Smooth muscle cell (in vitro differentiated cells): Measurements from ENCODE around the gene SAMD4B. TPM values are rescaled to one million over a fixed set of nuclear protein-coding genes. Genes with fewer than 3 reads are reported as not detected.

Experiments
- DNase-seq: peaks from one replicate; lab custom pipeline; 2025; ENCODE audit not compliant: unreplicated experiment; lab: John Stamatoyannopoulos, UW
- H2AFZ ChIP-seq: fragments of 200-600 bp; sonication (generic); 2 replicates; pipeline ENCODE4 v1.6.0; 2016; ENCODE audit warnings: antibody characterized with exemption, low read depth, mild to moderate bottlenecking
- H3F3A ChIP-seq: fragments of 200-600 bp; sonication (generic); 2 replicates; pipeline ENCODE4 v1.6.0; 2017; ENCODE audit warnings: antibody characterized with exemption, low read depth
- H3K27ac ChIP-seq: fragments of 200-600 bp; sonication (generic); 2 replicates; pipeline ENCODE4 v1.5.1; 2016; ENCODE audit warnings: low read depth, mild to moderate bottlenecking
- H3K27me3 ChIP-seq: fragments of 200-600 bp; sonication (generic); 2 replicates; pipeline ENCODE4 v1.6.1; 2016; ENCODE audit warnings: low read depth, mild to moderate bottlenecking
- H3K36me3 ChIP-seq: fragments of 200-600 bp; sonication (generic); 2 replicates; pipeline ENCODE4 v1.5.1; 2016; ENCODE audit warnings: low read depth
- H3K4me1 ChIP-seq: fragments of 200-600 bp; sonication (generic); 2 replicates; pipeline ENCODE4 v1.5.1; 2016; ENCODE audit warnings: low read depth
- H3K4me2 ChIP-seq: fragments of 200-600 bp; sonication (generic); 2 replicates; pipeline ENCODE4 v1.6.0; 2016; ENCODE audit warnings: mild to moderate bottlenecking
- H3K4me3 ChIP-seq: fragments of 200-600 bp; sonication (generic); 2 replicates; pipeline ENCODE4 v1.5.1; 2016; ENCODE audit warnings: mild to moderate bottlenecking
- H3K79me2 ChIP-seq: fragments of 200-600 bp; sonication (generic); 2 replicates; pipeline ENCODE4 v1.6.0; 2016; ENCODE audit warnings: low read depth, mild to moderate bottlenecking
- H3K9ac ChIP-seq: fragments of 200-600 bp; sonication (generic); 2 replicates; pipeline ENCODE4 v1.6.0; 2016; ENCODE audit warnings: low read depth
- H3K9me3 ChIP-seq: fragments of 200-600 bp; sonication (generic); replicated peaks from 2 replicates; pipeline ENCODE4 v1.5.1; 2016; ENCODE audit warnings: low read depth
- H4K20me1 ChIP-seq: fragments of 200-600 bp; sonication (generic); 2 replicates; pipeline ENCODE4 v1.6.0; 2016; ENCODE audit warnings: low read depth
- WGBS: methylation state at CpG from one replicate; pipeline ENCODE4 v1.1.7; 2016; ENCODE audit warnings: low lambda C conversion rate; 5-methylcytosine and 5-hydroxymethylcytosine counted together
- polyA plus RNA-seq: library from polyadenylated mRNA; unstranded; fragments of >200 nt; fragmentation: Nextera tagmentation; extraction: Ambion mirVana; gene quantifications from 2 replicates; pipeline ENCODE4 v1.2.1, GENCODE V29; 2016
- total RNA-seq: library from RNA; depleted of rRNA; stranded (reverse); fragments of >200 nt; gene quantifications from 2 replicates; pipeline ENCODE4 v1.2.3, GENCODE V29; 2014
- TF ChIP-seq, protein P1 (sequence below): fragments of 200-600 bp; sonication (generic); IDR thresholded peaks from 2 replicates; pipeline ENCODE4 v1.5.1; 2017; ENCODE audit warnings: borderline replicate concordance, mild to moderate bottlenecking, antibody characterized with exemption; ENCODE audit not compliant: insufficient read depth, poor library complexity, severe bottlenecking

Gene SAMD4B
- total and polyA plus RNA-seq, 2 experiments from 2014 or later = 58.3 to 61.8 TPM

DNA sequence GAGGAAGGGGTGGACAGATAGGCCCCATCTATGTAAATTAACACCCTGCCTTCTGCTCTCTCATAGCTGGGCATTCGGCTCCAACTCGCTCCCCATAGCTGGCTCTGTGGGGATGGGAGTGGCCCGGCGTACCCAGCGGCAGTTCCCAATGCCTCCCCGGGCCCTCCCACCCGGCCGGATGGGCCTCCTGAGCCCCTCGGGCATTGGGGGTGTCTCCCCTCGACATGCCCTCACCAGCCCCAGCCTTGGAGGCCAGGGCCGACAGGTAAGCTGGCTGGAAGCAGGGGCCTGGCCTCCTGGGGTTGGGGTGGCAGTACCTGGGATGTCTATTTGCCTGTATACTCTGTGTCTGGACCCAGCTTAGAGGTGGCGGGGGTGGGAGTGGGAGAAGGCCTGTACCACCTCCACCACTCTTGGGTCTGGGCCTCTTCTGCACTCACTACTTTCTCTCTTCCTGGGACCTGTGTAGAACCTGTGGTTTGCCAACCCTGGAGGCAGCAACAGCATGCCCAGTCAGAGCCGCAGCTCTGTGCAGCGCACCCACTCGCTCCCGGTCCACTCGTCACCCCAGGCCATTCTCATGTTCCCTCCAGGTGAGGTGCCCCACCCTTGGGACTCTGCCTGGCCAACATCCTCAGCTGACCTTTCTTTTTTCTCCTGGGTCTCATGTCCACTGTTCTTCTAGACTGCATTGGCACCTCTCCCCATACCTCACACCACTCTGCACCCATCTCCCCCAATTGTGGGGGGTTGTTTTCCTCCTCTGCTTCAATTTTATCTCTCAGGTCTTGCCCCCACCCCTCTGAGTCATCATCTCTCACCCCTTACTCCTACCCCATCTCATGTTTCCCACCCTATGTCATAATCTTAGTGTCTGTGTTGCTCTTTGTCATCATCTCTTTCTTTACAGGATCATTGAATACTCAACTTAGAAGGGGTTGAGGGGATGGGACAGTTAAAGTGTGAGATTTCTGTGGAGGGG lies 38.6 kb downstream of the SAMD4B start:
- no peak overlapping the region for H3K9ac ChIP-seq
- no peaks in the 10 kb centered on the region for H3K9me3 ChIP-seq
- H3K27ac ChIP-seq = no peak overlapping the region
- H4K20me1 ChIP-seq = no peaks in the 10 kb centered on the region
- 96% methylated on average over 17 of the region's 17 CpGs for WGBS
- H3F3A ChIP-seq = no peaks in the 10 kb centered on the region
- DNase-seq = no peak
- no peak overlapping the region for H3K4me3 ChIP-seq
- no peak overlapping the region for H3K4me2 ChIP-seq
- no peaks in the 10 kb centered on the region for H3K27me3 ChIP-seq
- no peak overlapping the region for H2AFZ ChIP-seq
- H3K79me2 ChIP-seq = no peaks in the 10 kb centered on the region
- TF ChIP-seq, protein P1, sequence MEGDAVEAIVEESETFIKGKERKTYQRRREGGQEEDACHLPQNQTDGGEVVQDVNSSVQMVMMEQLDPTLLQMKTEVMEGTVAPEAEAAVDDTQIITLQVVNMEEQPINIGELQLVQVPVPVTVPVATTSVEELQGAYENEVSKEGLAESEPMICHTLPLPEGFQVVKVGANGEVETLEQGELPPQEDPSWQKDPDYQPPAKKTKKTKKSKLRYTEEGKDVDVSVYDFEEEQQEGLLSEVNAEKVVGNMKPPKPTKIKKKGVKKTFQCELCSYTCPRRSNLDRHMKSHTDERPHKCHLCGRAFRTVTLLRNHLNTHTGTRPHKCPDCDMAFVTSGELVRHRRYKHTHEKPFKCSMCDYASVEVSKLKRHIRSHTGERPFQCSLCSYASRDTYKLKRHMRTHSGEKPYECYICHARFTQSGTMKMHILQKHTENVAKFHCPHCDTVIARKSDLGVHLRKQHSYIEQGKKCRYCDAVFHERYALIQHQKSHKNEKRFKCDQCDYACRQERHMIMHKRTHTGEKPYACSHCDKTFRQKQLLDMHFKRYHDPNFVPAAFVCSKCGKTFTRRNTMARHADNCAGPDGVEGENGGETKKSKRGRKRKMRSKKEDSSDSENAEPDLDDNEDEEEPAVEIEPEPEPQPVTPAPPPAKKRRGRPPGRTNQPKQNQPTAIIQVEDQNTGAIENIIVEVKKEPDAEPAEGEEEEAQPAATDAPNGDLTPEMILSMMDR = no peak
- H3K4me1 ChIP-seq = no peaks in the 10 kb centered on the region
- peaks cover 6% of the 10 kb centered on the region for H3K36me3 ChIP-seq

DNA sequence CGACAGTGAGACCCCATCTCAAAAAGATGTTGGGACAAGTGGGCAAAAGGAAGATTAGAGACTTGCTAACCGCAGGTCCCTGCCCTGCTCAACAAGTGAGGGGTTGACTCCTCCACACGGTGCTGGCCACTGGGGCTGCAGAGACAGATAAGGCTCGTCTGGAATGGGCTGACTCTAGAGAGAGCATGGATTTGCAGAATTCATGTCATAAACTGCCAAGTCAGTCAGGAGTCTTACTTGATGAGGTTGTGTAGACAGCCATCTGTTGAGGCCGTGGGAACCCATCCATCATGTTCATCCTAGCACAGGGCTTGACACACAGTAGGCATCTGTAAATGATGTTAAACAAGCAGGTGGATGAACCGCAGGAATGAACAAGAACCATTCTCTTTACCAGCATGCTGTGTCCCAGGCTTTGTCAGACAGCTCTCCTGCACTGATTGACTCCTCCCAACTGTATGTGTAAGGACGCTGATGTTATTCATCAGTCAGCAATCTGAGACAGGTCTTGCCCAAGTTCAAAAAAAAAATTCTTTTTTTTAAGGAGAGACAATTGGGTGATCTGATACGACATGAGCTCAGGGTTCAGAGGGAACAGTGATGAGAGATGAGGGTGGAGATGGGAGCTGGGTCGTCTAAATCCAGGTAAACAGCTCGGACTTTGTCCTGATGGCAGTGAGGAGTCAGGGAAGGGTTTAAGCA lies 39.8 kb downstream of the SAMD4B start:
- Histone ChIP-seq H3K9ac (no peak overlapping the region), H4K20me1 (no peaks in the 10 kb centered on the region), H3K4me3 (no peak overlapping the region), H2AFZ (no peak overlapping the region), H3K27ac (no peak overlapping the region), H3K9me3 (no peaks in the 10 kb centered on the region), H3K79me2 (no peaks in the 10 kb centered on the region), H3K4me1 (no peaks in the 10 kb centered on the region), H3K36me3 (peaks cover 3% of the 10 kb centered on the region), H3K4me2 (no peak overlapping the region), H3K27me3 (no peaks in the 10 kb centered on the region), H3F3A (peaks cover 5% of the 10 kb centered on the region)
- WGBS = 90% methylated on average over 10 of the region's 10 CpGs
- no peak for DNase-seq
- TF ChIP-seq, protein P1 = no peak

DNA sequence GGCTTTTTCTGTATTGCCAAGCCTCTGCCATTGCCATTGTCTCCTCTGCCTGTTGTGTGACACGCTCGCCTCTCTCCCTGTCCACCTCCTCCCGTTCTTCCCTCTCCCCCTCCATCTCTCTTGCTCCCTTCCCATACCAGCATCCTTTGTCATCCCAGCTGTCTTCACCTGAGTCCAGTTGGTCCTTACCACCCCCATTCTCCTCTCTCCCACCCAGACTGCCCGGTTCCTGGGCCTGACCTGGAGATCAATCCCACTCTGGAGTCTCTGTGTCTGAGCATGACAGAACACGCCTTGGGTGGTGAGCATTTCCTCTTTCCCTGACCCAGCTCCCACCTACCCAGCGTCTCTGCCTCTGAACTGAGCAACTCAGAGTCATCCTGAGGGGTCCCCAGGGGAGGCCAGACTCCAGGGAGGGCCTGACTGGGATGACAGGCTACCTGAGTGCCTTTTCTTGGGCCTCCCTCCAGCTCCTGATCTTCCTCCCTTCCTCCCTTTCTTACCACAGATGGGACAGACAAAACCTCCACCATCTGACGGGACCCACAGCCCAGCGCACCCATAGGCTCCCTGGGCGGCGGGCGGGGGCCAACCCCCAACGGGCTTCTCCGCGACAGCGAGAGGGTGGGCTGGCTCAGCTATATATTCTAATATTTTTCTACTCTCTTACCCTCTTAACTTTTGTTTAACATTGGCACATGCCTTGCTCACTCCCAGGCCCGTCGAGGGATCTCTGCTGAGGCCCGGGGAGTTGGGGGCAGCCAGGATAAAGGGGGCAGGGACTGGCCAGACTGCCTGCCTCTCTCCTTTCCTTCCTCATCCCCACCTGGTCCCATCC lies 41.0 kb downstream of the SAMD4B start:
- no peak overlapping the region for H3K9ac ChIP-seq

More for the DNA sequence above, 41.0 kb downstream of the SAMD4B start:
- Histone ChIP-seq H2AFZ (no peak overlapping the region), H3K79me2 (no peaks in the 10 kb centered on the region), H3K36me3 (no peaks in the 10 kb centered on the region), H3K4me1 (no peaks in the 10 kb centered on the region), H4K20me1 (no peaks in the 10 kb centered on the region), H3F3A (peaks cover 13% of the 10 kb centered on the region), H3K4me2 (no peak overlapping the region), H3K9me3 (no peaks in the 10 kb centered on the region), H3K4me3 (no peak overlapping the region), H3K27me3 (no peaks in the 10 kb centered on the region), H3K27ac (no peak overlapping the region)
- no peak for DNase-seq
- 95% methylated on average over 18 of the region's 18 CpGs for WGBS
- TF ChIP-seq, protein P1 = no peak
